Measurements from ENCODE around the gene ATRN. TPM values are rescaled to one million over a fixed set of nuclear protein-coding genes. Genes with fewer than 3 reads are reported as not detected.
A peak's percentile ranks its signal among the peaks of the same experiment; 100 is the strongest.

ATRN gene
- total and polyA plus RNA-seq, 2 of the 8 experiments (the other 6 are each of a cell fraction or from before 2014, with no cell fraction given) = 12.0 to 17.4 TPM

- Histone ChIP-seq H3K14ac (ENCODE audit: insufficient read length) (no peak overlapping the region), H3K56ac (replicated peaks; ENCODE audit: insufficient read length, low read depth, low read length) (no peak overlapping the region), H3K23me2 (ENCODE audit: low read depth, low read length) (no peaks in the 10 kb centered on the region), H3K9ac (replicated peaks in 1 of 4; ENCODE audit: extremely low read depth in 1 of 4, low read depth in 3 of 4, low read length in 3 of 4) (no peak overlapping the region), H3K36me3 (ENCODE audit: control insufficient read depth in 2 of 4, insufficient read depth in 4 of 4, low read length in 3 of 4) (no peaks in the 10 kb centered on the region), H3K27me3 (replicated peaks in 1 of 4; ENCODE audit: control insufficient read depth in 3 of 4, extremely low read depth in 1 of 4, insufficient read depth in 3 of 4, low read length in 3 of 4) (no peaks in the 10 kb centered on the region), H2AFZ (ENCODE audit: low read length) (no peak overlapping the region), H3K79me1 (ENCODE audit: low read depth, low read length) (no peaks in the 10 kb centered on the region), H2BK12ac (ENCODE audit: low read depth, low read length) (no peak overlapping the region), H4K5ac (ENCODE audit: insufficient read length, low read depth, low read length) (no peak overlapping the region), H2BK20ac (ENCODE audit: low read length) (no peak overlapping the region), H3K18ac (ENCODE audit: extremely low read depth, low read length) (no peak overlapping the region), H3K9me3 (ENCODE audit: insufficient read depth in 2 of 2, low read depth in 1 of 2, low read length in 1 of 2) (peaks cover 4 to 6% of the 10 kb centered on the region in 2 experiments; a peak in 2 of 4 replicates), H3K79me2 (ENCODE audit: control insufficient read depth in 1 of 2, insufficient read depth in 2 of 2, low read length in 2 of 2) (no peaks in the 10 kb centered on the region), H3K4me1 (replicated peaks in 1 of 4; ENCODE audit: control insufficient read depth in 3 of 4, insufficient read depth in 4 of 4, low read length in 3 of 4) (no peaks in the 10 kb centered on the region), H3K4me3 (ENCODE audit: extremely low read depth in 1 of 4, insufficient read depth in 2 of 4, low read depth in 3 of 4, low read length in 4 of 4) (no peak overlapping the region), H2AK5ac (ENCODE audit: low read depth, low read length) (no peak overlapping the region), H4K91ac (replicated peaks; ENCODE audit: insufficient read length, low read length) (no peak overlapping the region), H4K20me1 (replicated peaks in 1 of 2; ENCODE audit: control insufficient read depth in 1 of 2, insufficient read depth in 2 of 2, low read length in 2 of 2) (no peaks in the 10 kb centered on the region), H3K4ac (replicated peaks; ENCODE audit: insufficient read length, low read depth, low read length) (no peak overlapping the region), H4K8ac (ENCODE audit: extremely low read depth, insufficient read depth, low read length) (peak overlapping the region; percentile 4; the same call in 1 of the 2 replicates), H3K23ac (ENCODE audit: insufficient read length) (no peak overlapping the region), H2BK15ac (ENCODE audit: low read length) (no peak overlapping the region), H2BK5ac (ENCODE audit: low read depth, low read length) (no peak overlapping the region; the same call in 1 of the 2 replicates), H3K27ac (ENCODE audit: low read depth, low read length) (no peak overlapping the region), H2BK120ac (replicated peaks; ENCODE audit: low read depth, low read length) (no peak overlapping the region), H3K4me2 (ENCODE audit: insufficient read depth in 1 of 2, low read depth in 2 of 2, low read length in 2 of 2) (no peak overlapping the region)
- CTCF ChIA-PET (ENCODE audit: partially characterized antibody) = interaction anchor here (0.6 to 45.1 kb wide), 11 partner anchors 3 to 1832 kb away, joined by 3 to 1432 read pairs (median 3); partner anchors contain the start of genes ADAM33 and SIGLEC1
- DNase-seq (ENCODE audit: low read depth in 1 of 2, low spot score in 2 of 2) (no peak), FAIRE-seq (no peak)
- POLR2A ChIA-PET (ENCODE audit: partially characterized antibody) = interaction anchor here (1.3 to 1.4 kb wide), 2 partner anchors 31 to 48 kb away, joined by 3 read pairs; no protein-coding TSS in a partner anchor
- WGBS, 2 experiments (ENCODE audit: extremely low coverage in 1 of 2, insufficient coverage in 1 of 2, insufficient read length in 1 of 2, insufficient replicate concordance in 2 of 2, low coverage in 1 of 2, low lambda C conversion rate in 2 of 2, missing lambda C conversion rate in 1 of 2) = 93% methylated on average over 18 of the region's 18 CpGs; no CpG with 5 or more reads in 1 of the 2 experiments
- TF ChIP-seq TCF12 (IDR thresholded peaks at IDR 0.05; ENCODE audit: low read depth, low read length) = no peak
- no peak for TF ChIP-seq TEAD4 (IDR thresholded peaks at IDR 0.05; ENCODE audit: low read depth, low read length)
- TF ChIP-seq RBBP5 (IDR thresholded peaks at IDR 0.05; ENCODE audit: borderline replicate concordance, low read depth, low read length) = no peak
- no peak for TF ChIP-seq HDAC2 (IDR thresholded peaks at IDR 0.05; ENCODE audit: borderline replicate concordance in 1 of 2, low read depth in 2 of 2, low read length in 2 of 2)
- TF ChIP-seq ATF3 (IDR thresholded peaks at IDR 0.05; ENCODE audit: insufficient read depth, low read depth, low read length) = no peak
- TF ChIP-seq JUND (IDR thresholded peaks at IDR 0.05; ENCODE audit: low read length) = no peak
- no peak for TF ChIP-seq CBX5 (IDR thresholded peaks at IDR 0.05; ENCODE audit: low read depth, low read length)
- no peak for TF ChIP-seq POU5F1 (IDR thresholded peaks at IDR 0.05; ENCODE audit: low read depth, low read length)
- TF ChIP-seq RNF2 (IDR thresholded peaks at IDR 0.05; ENCODE audit: borderline replicate concordance, low read depth, low read length, missing control alignments, poor library complexity, severe bottlenecking) = no peak
Observed at GRCh38 chr20:3697588-3698305, 226.9 kb downstream of the ATRN start.

Measured in H1 (cell line).